HG03175 (cell line): ENCODE results near the gene CREBRF.
A peak's percentile ranks its signal among the peaks of the same experiment; 100 is the strongest.
"Not testable (repeated sequence)": the region's sequence is repeated elsewhere in the genome, so short reads cannot be mapped to it uniquely, and the experiment has no call there.

Experiments used
- ATAC-seq: cut with Tn5 transposase; IDR thresholded peaks from one replicate; pipeline ENCODE4 v1.9.1; 2021; ENCODE audit warnings: mild to moderate bottlenecking, moderate library complexity; ENCODE audit not compliant: unreplicated experiment

Gene CREBRF

DNA sequence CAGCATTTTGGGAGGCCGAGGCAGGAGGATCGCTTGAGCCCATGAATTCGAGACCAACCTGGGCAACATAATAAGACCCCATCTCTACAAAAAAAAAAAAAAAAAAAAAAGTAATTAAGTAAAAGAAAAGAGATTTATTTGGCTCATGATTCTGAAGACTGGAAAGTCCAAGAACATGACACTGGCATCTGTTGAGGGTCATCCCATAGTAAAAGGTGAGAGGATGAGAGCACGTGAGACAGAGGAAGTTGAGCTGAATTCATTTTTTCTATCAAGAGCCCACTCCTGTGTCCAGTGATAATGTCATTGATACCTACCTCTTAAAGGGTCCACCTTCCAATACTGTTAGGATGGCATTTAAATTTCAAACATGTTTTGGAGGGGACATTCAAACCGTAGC, 19.8 kb downstream of the CREBRF start:
- ATAC-seq = no peak

DNA sequence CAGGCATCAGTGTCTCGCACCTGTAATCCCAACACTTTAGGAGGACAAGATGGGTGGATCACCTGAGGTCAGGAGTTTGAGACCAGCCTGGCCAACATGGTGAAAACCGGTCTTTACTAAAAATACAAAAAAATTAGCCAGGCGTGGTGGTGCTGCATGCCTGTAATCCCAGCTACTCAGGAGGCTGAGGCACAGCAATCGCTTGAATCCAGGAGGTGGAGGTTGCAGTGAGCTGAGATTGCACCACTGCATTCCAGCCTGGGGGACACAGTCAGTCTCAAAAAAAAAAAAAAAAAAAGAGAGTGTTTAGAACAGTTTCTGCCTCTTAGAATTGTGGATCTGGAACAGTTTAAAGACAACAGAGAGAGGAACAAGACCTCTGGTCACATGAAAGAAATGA, 20.3 kb downstream of the CREBRF start:
- ATAC-seq = not testable (repeated sequence)

DNA sequence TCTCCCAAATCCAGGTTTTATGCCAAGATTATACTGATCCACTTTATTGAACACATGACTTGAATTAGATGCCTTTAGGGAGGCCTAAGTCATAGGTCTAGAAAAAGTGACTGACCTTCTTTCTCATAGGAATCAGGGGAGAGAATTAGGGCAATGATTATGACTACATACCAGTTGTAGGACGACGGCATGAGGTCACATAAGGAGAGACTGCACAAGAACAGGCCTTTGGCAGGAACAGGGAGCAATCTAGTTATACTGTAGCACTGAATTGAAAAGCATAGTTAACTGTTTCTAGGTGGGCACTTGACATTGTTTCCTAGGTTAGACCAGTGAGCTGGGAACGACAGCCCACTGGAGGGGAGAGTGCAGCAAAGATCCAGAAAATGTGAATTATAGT, 22.7 kb downstream of the CREBRF start:
- no peak for ATAC-seq

- ATAC-seq = no peak
These were observed 33.4 kb downstream of the CREBRF start for GRCh38 chr5:173089581-173089980.

GRCh38 chr5:173090639-173091038, 34.5 kb downstream of the CREBRF start:
- no peak for ATAC-seq

- no peak for ATAC-seq
These were observed 35.8 kb downstream of the CREBRF start for GRCh38 chr5:173091981-173092380.

DNA sequence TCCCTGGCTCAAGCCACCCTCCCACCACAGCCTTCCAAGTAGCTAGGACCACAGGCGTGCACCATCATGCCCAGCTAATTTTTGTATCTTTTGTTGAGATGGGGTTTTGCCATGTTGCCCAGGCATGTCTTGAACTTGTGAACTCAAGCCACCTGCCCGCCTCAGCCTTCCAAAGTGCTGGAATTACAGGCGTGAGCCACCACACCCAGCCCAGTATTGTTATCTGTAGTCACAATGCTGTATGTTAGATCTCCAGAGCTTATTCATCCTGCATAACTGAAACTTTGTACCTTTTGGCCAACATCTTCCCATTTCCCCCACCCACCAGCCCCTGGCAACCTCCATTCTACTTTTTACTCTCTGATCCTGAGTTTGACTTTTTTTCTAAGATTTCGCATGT, 37.5 kb downstream of the CREBRF start:
- ATAC-seq = no peak

GRCh38 chr5:173094012-173094661, 38.0 kb downstream of the CREBRF start:
- no peak for ATAC-seq

DNA sequence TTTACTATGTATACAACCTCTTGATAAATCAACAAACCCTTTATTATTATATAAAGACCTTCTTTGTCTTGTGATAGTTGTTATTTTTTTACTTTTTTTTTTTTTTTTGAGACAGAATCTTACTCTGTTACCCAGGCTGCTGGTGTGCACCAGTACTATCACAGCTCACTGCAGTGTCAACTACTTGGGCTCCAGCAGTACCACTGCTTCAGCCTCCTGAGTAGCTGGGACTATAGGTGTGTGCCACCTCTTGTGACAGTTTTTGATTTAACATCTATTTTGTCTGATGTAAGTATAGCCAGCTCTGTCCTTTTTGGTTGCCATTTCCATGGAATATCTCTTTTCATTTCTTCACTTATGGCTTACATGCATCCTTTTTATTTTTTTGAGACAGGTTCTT, 42.6 kb downstream of the CREBRF start:
- ATAC-seq = no peak

- no peak for ATAC-seq
These were observed 43.3 kb downstream of the CREBRF start for GRCh38 chr5:173099461-173099860.

GRCh38 chr5:173101245-173101644, 45.1 kb downstream of the CREBRF start:
- ATAC-seq = no peak

DNA sequence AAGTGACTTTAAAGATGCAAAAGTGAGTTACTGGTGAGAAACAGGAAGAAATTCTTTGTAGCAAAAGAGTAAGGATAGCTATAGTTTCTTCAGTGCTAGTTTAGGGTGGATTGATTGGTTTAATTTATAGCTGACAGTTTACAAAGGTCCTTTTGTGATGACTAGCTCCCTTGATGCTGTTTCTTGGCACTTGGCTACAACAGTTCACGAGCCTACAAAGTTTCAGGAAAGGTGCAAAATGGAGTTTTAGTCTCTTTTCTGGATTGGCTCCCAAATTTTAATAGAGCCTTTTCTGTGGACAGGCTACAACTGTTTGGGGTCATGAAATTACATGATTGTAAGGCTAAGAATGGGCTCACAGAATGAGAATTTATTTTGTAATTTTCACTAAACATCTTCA, 47.3 kb downstream of the CREBRF start:
- no peak for ATAC-seq

- ATAC-seq = no peak
These were observed 52.8 kb downstream of the CREBRF start for GRCh38 chr5:173108914-173109313.

DNA sequence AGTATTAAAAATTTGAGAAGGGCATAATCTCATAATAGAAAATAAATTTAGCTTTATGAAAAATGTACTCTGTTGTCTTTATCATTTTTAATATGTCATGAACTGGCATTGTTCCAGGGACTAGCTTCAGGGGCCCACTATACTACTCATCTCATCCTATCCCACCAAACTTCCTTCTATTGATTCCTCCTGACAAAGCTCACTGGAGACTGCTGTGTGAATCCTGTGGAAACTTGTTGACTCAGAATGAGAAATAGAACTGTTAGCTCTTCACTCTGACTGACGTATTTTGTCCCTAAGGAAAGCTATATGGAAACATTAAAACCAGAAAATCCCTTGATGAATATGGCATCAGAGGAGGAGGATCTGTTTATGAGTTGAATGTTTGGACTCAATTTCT, 58.4 kb downstream of the CREBRF start:
- no peak for ATAC-seq

DNA sequence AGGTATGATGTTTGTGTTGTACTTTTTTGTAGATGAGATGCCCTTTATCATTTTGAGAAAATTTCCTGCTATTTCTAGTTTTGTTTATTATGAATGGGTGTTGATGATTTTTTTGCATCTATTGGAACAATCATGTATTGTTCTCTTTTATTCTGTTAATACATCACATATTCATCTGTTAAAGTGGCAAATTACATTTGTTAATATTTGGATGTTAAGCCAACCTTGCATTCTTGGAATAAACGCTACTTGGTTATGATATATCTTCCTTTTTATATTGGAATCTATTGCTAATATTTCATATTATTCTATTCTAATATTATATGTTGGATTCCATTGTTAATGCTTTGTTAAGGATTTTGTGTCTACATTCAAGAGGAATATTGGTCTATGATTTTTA, 63.6 kb downstream of the CREBRF start:
- ATAC-seq = no peak

DNA sequence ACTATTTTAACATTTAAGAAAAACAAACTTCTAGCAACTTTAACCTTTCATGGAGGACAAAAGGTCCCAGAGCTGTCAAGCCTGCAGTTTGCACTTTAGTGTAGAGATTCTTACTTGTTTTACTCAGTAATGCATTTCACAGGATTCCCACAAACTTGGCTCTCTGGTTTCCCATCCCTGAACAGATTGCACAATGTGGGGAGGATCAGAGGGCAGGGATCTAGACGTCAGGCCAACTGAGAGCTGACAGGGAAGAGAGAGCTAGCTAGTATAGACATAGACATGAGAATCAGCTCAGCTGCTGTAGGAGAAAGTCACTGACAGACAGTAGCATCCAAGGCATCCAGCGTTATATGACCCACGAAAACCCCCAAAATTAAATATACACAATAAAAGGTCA, 67.3 kb downstream of the CREBRF start:
- ATAC-seq = no peak

DNA sequence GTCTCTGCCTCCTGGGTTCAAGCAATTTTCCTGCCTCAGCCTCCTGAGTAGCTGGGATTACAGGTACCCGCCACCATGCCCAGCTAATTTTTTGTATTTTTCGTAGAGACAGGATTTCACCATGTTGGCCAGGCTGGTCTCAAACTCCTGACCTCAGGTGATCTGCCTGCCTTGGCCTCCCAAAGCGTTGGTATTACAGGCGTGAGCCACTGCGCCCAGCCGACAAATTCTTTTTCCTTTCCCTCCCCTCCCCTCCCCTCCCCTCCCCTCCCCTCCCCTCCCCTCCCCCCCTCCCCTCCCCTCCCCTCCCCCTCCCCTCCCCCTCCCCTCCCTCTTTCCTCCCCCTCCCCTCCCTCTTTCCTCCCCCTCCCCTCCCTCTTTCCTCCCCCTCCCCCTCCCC, 76.0 kb downstream of the CREBRF start:
- not testable (repeated sequence) for ATAC-seq

- ATAC-seq = no peak
These were observed 82.6 kb downstream of the CREBRF start for GRCh38 chr5:173138707-173139106.

DNA sequence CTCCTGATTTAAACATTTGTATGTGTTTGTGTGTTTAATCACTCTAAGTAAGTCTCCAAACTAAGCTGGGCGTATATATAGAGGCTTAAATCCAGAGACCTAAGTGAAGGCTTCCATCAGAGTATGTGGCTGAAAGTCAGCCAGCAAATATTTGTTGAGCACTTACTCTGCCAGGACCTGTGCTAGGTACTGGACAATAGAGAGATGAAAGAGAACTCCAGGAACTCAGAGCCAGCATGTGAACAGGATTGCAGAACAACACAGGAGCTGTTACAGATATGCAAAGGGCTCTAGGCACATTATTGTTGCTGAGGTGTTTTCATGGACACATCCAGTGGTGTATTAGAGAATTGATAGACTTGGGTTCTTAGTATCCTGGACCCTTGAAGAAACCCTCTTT, 83.5 kb downstream of the CREBRF start:
- ATAC-seq = no peak

DNA sequence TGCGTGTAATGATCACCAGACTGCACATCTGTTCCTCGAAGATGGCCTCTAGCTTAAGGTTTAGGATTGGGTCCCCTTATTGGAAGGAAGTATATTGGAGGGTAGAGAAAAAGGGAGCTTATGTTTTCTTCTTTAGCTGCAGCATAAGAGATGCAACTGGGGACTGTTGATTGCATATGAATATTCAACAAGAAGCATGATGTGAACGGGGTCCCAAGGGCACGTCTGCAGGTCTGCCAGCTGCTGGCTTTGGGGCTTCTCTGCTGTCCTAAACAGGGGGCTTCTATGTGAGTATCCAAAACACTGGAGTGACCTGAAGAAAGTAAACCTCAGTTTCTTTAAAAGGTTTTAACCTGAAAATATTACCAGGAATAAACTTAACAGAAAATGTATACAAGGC, 84.6 kb downstream of the CREBRF start:
- ATAC-seq = no peak

DNA sequence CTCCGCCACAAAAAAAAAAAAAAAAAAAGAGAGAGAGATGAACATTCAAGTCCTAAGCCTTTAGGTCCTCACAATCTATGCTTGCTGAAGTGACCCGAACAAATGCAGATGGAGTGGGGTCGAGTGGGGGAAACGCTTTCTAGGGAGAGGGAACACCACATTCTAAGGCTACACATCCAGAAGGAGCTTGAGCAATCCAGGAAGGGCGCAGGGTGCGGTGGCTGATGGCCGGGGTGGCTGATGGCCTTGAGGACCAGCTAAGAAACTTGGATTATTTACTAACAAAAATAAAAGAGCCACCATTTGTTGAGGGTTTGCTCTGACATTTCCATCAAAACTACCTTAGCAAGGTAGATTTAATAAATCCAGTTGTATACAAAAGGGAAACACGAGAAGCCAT, 87.4 kb downstream of the CREBRF start:
- ATAC-seq = no peak

GRCh38 chr5:173144200-173145176, 88.3 kb downstream of the CREBRF start, which contains the start of gene BNIP1:
TSS of gene BNIP1 (plus strand) at chr5:173144531. CDS start at chr5:173144546, 15 bp downstream.
- peak; percentile 92 for ATAC-seq
